Skeletal muscle satellite cell (primary cell): ENCODE measurements around the gene HAVCR2. TPM values are rescaled to one million over a fixed set of nuclear protein-coding genes. Genes with fewer than 3 reads are reported as not detected.

Experiments
- H3K27me3 ChIP-seq: 2 replicates; pipeline ENCODE4 v1.7.0; 2013; ENCODE audit warnings: low read length; ENCODE audit not compliant: control insufficient read depth, insufficient read depth
- H3K36me3 ChIP-seq: 2 replicates; pipeline ENCODE4 v1.7.0; 2013; ENCODE audit warnings: mild to moderate bottlenecking, control low read depth, low read length; ENCODE audit not compliant: insufficient read depth
- H3K4me1 ChIP-seq: 2 replicates; pipeline ENCODE4 v1.7.0; 2013; ENCODE audit warnings: low read length; ENCODE audit not compliant: control insufficient read depth, insufficient read depth
- H3K4me2 ChIP-seq: 2 replicates; pipeline ENCODE4 v1.7.0; 2013; ENCODE audit warnings: mild to moderate bottlenecking, low read length
- H3K4me3 ChIP-seq: 2 replicates; pipeline ENCODE4 v1.7.0; 2013; ENCODE audit warnings: low read length
- H3K9ac ChIP-seq: 2 replicates; pipeline ENCODE4 v1.7.0; 2013; ENCODE audit warnings: mild to moderate bottlenecking, low read depth, low read length, moderate library complexity
- H3K9me3 ChIP-seq: replicated peaks from 2 replicates; pipeline ENCODE4 v1.7.0; 2013; ENCODE audit warnings: mild to moderate bottlenecking, control low read depth, low read length
- total RNA-seq: library from RNA; depleted of rRNA; stranded (reverse); fragments of >200 nt; gene quantifications from 2 replicates; pipeline ENCODE4 v1.2.3, GENCODE V29; 2012; rRNA removed

The HAVCR2 gene
- under 0.01 TPM in 2 replicates for total RNA-seq

- H3K4me2 ChIP-seq: no peak within 1 kb of the TSS
- no peaks in the 10 kb centered on the region for H3K27me3 ChIP-seq
- H3K4me1 ChIP-seq: no peaks in the 10 kb centered on the region
- H3K36me3 ChIP-seq: no peaks in the 10 kb centered on the region
- no peak within 1 kb of the TSS for H3K9ac ChIP-seq
- H3K9me3 ChIP-seq: no peaks in the 10 kb centered on the region
- H3K4me3 ChIP-seq: no peak within 1 kb of the TSS
These were observed at the start of gene HAVCR2 for GRCh38 chr5:157108976-157109375. TSS of gene HAVCR2 (minus strand) at chr5:157109044. CDS start at chr5:157108983, 61 bp downstream.

- no peak overlapping the region for H3K9ac ChIP-seq
- no peak overlapping the region for H3K4me3 ChIP-seq
- peaks cover 22% of the 10 kb centered on the region for H3K27me3 ChIP-seq
- no peaks in the 10 kb centered on the region for H3K9me3 ChIP-seq
- H3K36me3 ChIP-seq: no peaks in the 10 kb centered on the region
- no peaks in the 10 kb centered on the region for H3K4me1 ChIP-seq
- H3K4me2 ChIP-seq: no peak overlapping the region
These were observed 48.5 kb upstream of the HAVCR2 start for GRCh38 chr5:157157293-157157891.

- Histone ChIP-seq H3K9ac (no peak overlapping the region), H3K4me2 (no peak overlapping the region), H3K27me3 (peaks cover 11% of the 10 kb centered on the region), H3K4me1 (no peaks in the 10 kb centered on the region), H3K9me3 (no peaks in the 10 kb centered on the region), H3K36me3 (no peaks in the 10 kb centered on the region), H3K4me3 (no peak overlapping the region)
These were observed 46.5 kb upstream of the HAVCR2 start for GRCh38 chr5:157155297-157155696.

- Histone ChIP-seq H3K27me3 (peaks cover 4% of the 10 kb centered on the region), H3K4me2 (no peak overlapping the region), H3K9me3 (no peaks in the 10 kb centered on the region), H3K9ac (no peak overlapping the region), H3K4me1 (no peaks in the 10 kb centered on the region), H3K4me3 (no peak overlapping the region), H3K36me3 (no peaks in the 10 kb centered on the region)
These were observed 42.2 kb upstream of the HAVCR2 start for GRCh38 chr5:157150995-157151394.

- Histone ChIP-seq H3K4me1 (peaks cover under 1% of the 10 kb centered on the region), H3K27me3 (peaks cover 4% of the 10 kb centered on the region), H3K9me3 (no peaks in the 10 kb centered on the region), H3K4me2 (no peak overlapping the region), H3K4me3 (no peak overlapping the region), H3K36me3 (no peaks in the 10 kb centered on the region), H3K9ac (no peak overlapping the region)
These were observed 40.1 kb upstream of the HAVCR2 start for GRCh38 chr5:157148734-157149615.

- peak overlapping the region; percentile 95 for H3K9ac ChIP-seq
- H3K9me3 ChIP-seq: no peaks in the 10 kb centered on the region
- peaks cover 5% of the 10 kb centered on the region for H3K4me1 ChIP-seq
- peak overlapping the region; percentile 84 for H3K4me2 ChIP-seq
- peaks cover 2% of the 10 kb centered on the region for H3K36me3 ChIP-seq
- peak overlapping the region; percentile 85 for H3K4me3 ChIP-seq
- H3K27me3 ChIP-seq: peaks cover 4% of the 10 kb centered on the region
These were observed 34.5 kb upstream of the HAVCR2 start for GRCh38 chr5:157143127-157143971.

- H3K9me3 ChIP-seq: no peaks in the 10 kb centered on the region
- peaks cover 4% of the 10 kb centered on the region for H3K27me3 ChIP-seq
- H3K4me1 ChIP-seq: peaks cover 9% of the 10 kb centered on the region
- peak within 1 kb of the TSS; percentile 95 for H3K9ac ChIP-seq
- peak within 1 kb of the TSS; percentile 85 for H3K4me3 ChIP-seq
- peaks cover 11% of the 10 kb centered on the region for H3K36me3 ChIP-seq
- H3K4me2 ChIP-seq: peak within 1 kb of the TSS; percentile 84
These were observed 33.7 kb upstream of the HAVCR2 start, which contains the start of gene MED7 for GRCh38 chr5:157142317-157143126. TSS of gene MED7 (minus strand) at chr5:157142865. CDS start at chr5:157139431, 3,434 bp downstream.

- Histone ChIP-seq H3K36me3 (peaks cover 15% of the 10 kb centered on the region), H3K4me2 (no peak overlapping the region), H3K4me3 (no peak overlapping the region), H3K4me1 (peaks cover 4% of the 10 kb centered on the region), H3K27me3 (no peaks in the 10 kb centered on the region), H3K9ac (no peak overlapping the region), H3K9me3 (no peaks in the 10 kb centered on the region)
These were observed 28.8 kb upstream of the HAVCR2 start for GRCh38 chr5:157137691-157138090.

GRCh38 chr5:157132281-157132612 is 23.4 kb upstream of the HAVCR2 start:
- Histone ChIP-seq H3K4me2 (no peak overlapping the region), H3K36me3 (peaks cover 1% of the 10 kb centered on the region), H3K27me3 (no peaks in the 10 kb centered on the region), H3K4me3 (no peak overlapping the region), H3K9ac (no peak overlapping the region), H3K9me3 (no peaks in the 10 kb centered on the region), H3K4me1 (no peaks in the 10 kb centered on the region)

- H3K4me2 ChIP-seq: no peak overlapping the region
- H3K4me3 ChIP-seq: no peak overlapping the region
- H3K4me1 ChIP-seq: no peaks in the 10 kb centered on the region
- H3K9me3 ChIP-seq: no peaks in the 10 kb centered on the region
- H3K27me3 ChIP-seq: no peaks in the 10 kb centered on the region
- H3K9ac ChIP-seq: no peak overlapping the region
- no peaks in the 10 kb centered on the region for H3K36me3 ChIP-seq
These were observed 22.1 kb upstream of the HAVCR2 start for GRCh38 chr5:157130925-157131324.
